Ramos (cell line): Measurements from ENCODE around the gene TBX3.

Source experiments
- in situ Hi-C: fragments of 300-500 bp; cut with MboI; formaldehyde crosslinking; loops from one replicate; pipeline ENCODE4 v1.14.3; 2022; ENCODE audit warnings: low sequenced_read_pairs; ENCODE audit not compliant: unreplicated experiment

The TBX3 gene

GRCh38 chr12:114648711-114649110 lies 35.3 kb downstream of the TBX3 start:
- in situ Hi-C loops: no loop called here

- in situ Hi-C loops: no loop called here
These were observed 45.1 kb downstream of the TBX3 start for GRCh38 chr12:114638790-114639435.

GRCh38 chr12:114636723-114637480 lies 47.1 kb downstream of the TBX3 start:
- in situ Hi-C loops: no loop called here

GRCh38 chr12:114631242-114631641 lies 52.7 kb downstream of the TBX3 start:
- in situ Hi-C loops: no loop called here

GRCh38 chr12:114628199-114628598 lies 55.8 kb downstream of the TBX3 start:
- in situ Hi-C loops: loop anchor here (10.0 kb wide), 1 partner anchor 1287 kb away; no protein-coding TSS in a partner anchor

GRCh38 chr12:114627393-114627792 lies 56.6 kb downstream of the TBX3 start:
- in situ Hi-C loops: loop anchor here (10.0 kb wide), 1 partner anchor 1287 kb away; no protein-coding TSS in a partner anchor

GRCh38 chr12:114625294-114625851 lies 58.6 kb downstream of the TBX3 start:
- in situ Hi-C loops: loop anchor here (10.0 kb wide), 1 partner anchor 1289 kb away; no protein-coding TSS in a partner anchor

- in situ Hi-C loops: loop anchor here (10.0 kb wide), 1 partner anchor 1291 kb away; no protein-coding TSS in a partner anchor
These were observed 60.2 kb downstream of the TBX3 start for GRCh38 chr12:114623737-114624136.
